Measurements from ENCODE around the gene ARHGEF7.

Gene ARHGEF7

DNA sequence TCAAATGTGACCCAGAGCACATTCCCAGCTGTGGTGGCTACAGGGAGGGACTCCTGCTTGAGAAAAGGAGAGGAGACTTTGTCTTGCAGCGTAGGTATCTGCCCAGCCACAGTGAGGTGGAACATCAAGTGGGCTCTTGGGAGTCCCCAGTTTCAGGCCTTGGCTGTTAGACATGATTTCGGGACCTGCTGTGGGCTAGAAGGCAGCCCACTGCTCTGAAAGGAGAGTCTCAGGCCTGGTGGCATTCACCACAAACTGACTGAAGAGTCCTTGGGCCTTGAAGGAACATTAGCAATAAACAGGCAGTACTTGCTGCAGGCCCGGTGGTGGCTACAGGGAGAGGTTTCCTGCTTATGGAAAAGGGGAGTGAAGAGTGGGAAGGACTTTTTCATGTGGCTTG, 143.5 kb downstream of the ARHGEF7 start:
- FAIRE-seq = no peak
- DNase-seq (ENCODE audit: insufficient read length) = no peak
- TF ChIP-seq POLR2A (IDR thresholded peaks at IDR 0.05; ENCODE audit: low read depth, low read length) (no peak), POLR2AphosphoS5 (IDR thresholded peaks at IDR 0.05; ENCODE audit: low read depth, low read length) (no peak)

DNA sequence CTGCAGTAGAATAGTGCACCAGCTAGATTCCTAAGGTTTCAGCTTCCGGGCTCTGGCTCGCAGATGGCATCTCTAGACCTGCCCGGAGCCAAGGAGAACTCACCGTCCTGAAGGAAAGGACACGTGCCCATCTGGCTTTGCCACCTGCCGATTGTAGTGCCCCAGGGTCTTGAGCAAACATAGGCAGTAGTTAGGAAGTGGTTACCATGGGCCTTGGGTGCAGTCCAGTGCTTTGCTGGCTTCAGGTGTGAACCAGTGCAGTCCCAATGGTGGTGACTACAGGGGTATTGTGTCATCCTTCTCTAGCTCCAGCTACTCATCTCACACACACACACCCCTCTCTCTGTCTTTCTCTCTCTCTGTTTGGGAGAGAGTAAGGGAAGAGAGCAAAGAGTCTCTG, 143.9 kb downstream of the ARHGEF7 start:
- DNase-seq (ENCODE audit: insufficient read length) (no peak), FAIRE-seq (no peak)
- no peak for TF ChIP-seq TAF1 (IDR thresholded peaks at IDR 0.05; ENCODE audit: borderline replicate concordance, low read depth, low read length)
- no peak for TF ChIP-seq POLR2A (IDR thresholded peaks at IDR 0.05; ENCODE audit: low read depth, low read length)
- no peak for TF ChIP-seq POLR2AphosphoS5 (IDR thresholded peaks at IDR 0.05; ENCODE audit: low read depth, low read length)

DNA sequence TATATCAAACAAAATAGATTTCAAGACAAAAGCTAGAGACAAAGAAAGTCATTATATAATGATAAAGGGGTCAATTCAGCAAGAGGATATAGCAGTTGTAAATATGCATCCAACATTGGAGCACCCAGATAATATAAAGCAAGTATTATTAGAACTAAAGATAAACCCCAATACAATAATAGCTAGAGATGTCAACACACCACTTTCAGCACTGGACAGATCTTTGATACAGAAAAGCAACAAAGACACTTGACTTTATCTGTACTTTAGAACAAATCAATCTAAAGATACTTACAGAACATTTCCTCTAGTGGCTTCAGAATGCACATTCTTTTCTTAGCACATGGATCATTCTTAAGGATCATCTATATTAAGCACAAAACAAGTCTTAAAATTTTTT, 146.2 kb downstream of the ARHGEF7 start:
- DNase-seq (ENCODE audit: insufficient read length) (no peak), FAIRE-seq (no peak)
- TF ChIP-seq TAF1 (IDR thresholded peaks at IDR 0.05; ENCODE audit: borderline replicate concordance, low read depth, low read length) (no peak), POLR2AphosphoS5 (IDR thresholded peaks at IDR 0.05; ENCODE audit: low read depth, low read length) (no peak), POLR2A (IDR thresholded peaks at IDR 0.05; ENCODE audit: low read depth, low read length) (no peak)

DNA sequence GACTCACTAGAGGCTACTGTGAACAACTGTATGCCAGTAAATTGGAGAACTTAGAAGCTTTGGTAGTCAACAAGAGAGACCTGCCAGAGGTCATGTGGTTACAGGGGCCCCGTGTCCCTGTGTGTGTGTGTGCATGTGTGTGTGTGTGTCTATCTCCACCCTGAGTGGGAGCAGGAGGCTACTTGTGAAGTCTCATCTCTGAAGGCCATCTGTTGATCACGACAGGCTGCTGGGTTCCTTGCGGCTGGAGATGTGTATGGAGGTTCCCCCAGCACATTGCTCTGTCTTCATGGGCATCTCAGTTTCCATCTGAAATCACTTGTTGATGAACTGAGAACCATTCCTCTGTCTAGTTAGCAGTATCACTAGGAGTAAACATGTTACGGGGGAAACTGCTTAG, 147.2 kb downstream of the ARHGEF7 start:
- FAIRE-seq (no peak), DNase-seq (ENCODE audit: insufficient read length) (no peak)
- no peak for TF ChIP-seq POLR2AphosphoS5 (IDR thresholded peaks at IDR 0.05; ENCODE audit: low read depth, low read length)
- TF ChIP-seq POLR2A (IDR thresholded peaks at IDR 0.05; ENCODE audit: low read depth, low read length) = no peak
- no peak for TF ChIP-seq TAF1 (IDR thresholded peaks at IDR 0.05; ENCODE audit: borderline replicate concordance, low read depth, low read length)

DNA sequence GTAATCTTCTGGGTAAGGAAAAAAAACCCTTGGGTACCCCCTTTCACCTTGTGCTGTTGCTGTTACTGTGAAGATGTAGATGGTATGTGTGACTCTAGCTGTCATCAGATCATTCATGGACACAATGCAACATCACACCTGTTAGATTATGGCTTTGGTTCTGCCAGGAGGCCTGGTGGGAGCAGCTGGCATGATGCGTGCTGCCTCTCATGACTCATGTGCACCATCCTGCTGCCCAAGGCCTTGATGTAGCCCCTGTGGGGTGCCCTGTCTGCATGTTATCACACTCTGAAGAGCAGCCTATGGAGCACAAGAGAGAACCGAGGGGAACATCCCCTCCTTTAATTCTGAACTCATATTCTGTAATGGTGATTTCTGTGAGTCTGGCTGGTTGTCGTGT, 147.6 kb downstream of the ARHGEF7 start:
- TF ChIP-seq POLR2AphosphoS5 (IDR thresholded peaks at IDR 0.05; ENCODE audit: low read depth, low read length) = no peak
- TF ChIP-seq POLR2A (IDR thresholded peaks at IDR 0.05; ENCODE audit: low read depth, low read length) = no peak
- no peak for TF ChIP-seq TAF1 (IDR thresholded peaks at IDR 0.05; ENCODE audit: borderline replicate concordance, low read depth, low read length)
- DNase-seq (ENCODE audit: insufficient read length) = no peak
- no peak for FAIRE-seq

DNA sequence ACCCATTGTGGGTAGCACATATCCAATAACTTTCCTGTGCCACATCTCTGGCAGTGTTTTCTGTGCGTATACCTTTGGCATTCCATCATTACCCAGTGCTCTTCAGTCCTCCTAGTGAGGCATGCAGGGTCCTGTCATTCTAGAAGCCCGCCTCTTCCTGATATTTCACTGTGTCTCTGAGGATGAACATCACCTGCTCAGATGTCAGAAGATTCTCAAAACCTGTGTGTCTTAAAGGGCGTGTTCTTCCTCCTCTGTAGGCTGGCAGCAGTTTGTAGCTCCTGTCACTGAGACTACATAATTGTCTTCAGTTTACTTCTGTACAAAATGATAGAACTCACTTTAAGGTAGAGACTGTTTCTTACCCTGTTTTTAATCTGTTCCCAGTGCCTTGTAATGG, 148.5 kb downstream of the ARHGEF7 start:
- TF ChIP-seq TAF1 (IDR thresholded peaks at IDR 0.05; ENCODE audit: borderline replicate concordance, low read depth, low read length) (no peak), POLR2AphosphoS5 (IDR thresholded peaks at IDR 0.05; ENCODE audit: low read depth, low read length) (no peak), POLR2A (IDR thresholded peaks at IDR 0.05; ENCODE audit: low read depth, low read length) (no peak)
- no peak for DNase-seq (ENCODE audit: insufficient read length)
- FAIRE-seq = no peak

DNA sequence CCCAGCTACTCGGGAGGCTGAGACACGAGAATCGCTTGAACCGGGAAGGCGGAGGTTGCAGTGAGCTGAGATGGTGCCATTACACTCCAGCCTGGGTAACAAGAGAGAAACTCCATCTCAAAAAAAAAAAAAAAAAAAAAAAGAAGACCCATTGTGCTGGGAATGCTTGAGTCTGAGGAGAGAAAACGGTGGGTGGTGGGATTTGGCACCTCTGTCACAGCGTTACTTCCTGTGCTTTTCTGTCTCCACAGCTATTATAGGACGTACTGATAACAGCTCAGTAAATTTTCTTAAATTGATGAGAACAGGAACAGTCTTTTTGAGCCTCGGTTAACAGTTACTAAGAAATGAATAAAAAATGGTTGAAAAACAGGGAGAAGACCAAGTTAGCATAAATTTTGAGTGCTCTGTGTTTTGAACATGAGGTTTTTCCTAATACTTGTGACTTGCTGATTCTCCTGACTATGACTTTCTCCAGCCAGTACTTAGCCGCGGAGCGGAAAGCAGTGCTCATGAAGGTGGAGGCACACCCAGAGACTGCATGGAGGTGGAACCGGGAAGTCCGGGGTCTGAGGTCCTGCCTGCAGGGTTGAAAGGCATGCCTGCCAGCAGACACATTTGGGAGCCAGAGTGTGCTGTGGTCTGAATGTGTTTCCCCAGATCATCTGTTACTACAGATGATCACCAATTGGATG, 150.0 kb downstream of the ARHGEF7 start:
- DNase-seq (ENCODE audit: insufficient read length) (no peak), FAIRE-seq (no peak)
- no peak for TF ChIP-seq TAF1 (IDR thresholded peaks at IDR 0.05; ENCODE audit: borderline replicate concordance, low read depth, low read length)
- TF ChIP-seq POLR2A (IDR thresholded peaks at IDR 0.05; ENCODE audit: low read depth, low read length) = no peak
- TF ChIP-seq POLR2AphosphoS5 (IDR thresholded peaks at IDR 0.05; ENCODE audit: low read depth, low read length) = no peak

DNA sequence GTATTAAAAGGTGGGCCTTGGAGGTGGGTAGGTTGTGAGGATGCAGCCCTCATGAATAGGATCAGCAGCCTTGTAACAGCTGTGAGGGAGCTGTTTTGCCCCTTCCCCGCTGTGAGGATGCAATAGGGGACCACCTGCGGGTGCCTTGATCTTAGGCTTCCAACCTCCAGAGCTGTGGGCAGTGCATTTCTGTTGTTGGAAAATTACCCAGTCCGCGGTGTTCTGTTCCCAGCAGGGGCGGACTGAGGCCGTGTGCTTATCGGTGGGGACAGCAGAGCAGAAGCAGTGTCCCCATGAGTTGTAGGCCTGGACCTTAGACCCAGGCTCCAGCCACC, 150.6 kb downstream of the ARHGEF7 start:
- DNase-seq (ENCODE audit: insufficient read length) (no peak), FAIRE-seq (no peak)
- TF ChIP-seq TAF1 (IDR thresholded peaks at IDR 0.05; ENCODE audit: borderline replicate concordance, low read depth, low read length) (no peak), POLR2A (IDR thresholded peaks at IDR 0.05; ENCODE audit: low read depth, low read length) (no peak), POLR2AphosphoS5 (IDR thresholded peaks at IDR 0.05; ENCODE audit: low read depth, low read length) (no peak)

DNA sequence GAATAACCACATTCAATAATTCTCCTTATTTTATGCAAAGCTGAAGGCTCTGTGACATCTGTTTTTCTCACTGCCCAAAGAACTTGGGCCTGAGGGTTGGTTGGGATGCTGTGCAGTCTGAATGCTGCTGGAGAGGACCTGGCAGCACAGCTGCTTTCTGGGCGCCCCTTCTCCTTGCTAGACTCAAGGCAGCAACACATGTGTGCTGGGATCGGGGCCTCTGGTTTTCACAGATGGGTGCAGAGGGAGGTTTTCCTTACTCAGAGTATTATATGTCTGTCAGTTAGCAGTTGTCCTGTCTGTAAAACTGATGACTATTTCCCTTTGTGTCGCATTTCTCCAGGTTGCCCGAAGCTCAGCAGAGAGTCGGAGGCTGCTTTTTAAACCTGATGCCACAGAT, 152.1 kb downstream of the ARHGEF7 start:
- no peak for FAIRE-seq
- no peak for TF ChIP-seq POLR2A (IDR thresholded peaks at IDR 0.05; ENCODE audit: low read depth, low read length)
- no peak for TF ChIP-seq TAF1 (IDR thresholded peaks at IDR 0.05; ENCODE audit: borderline replicate concordance, low read depth, low read length)
- no peak for TF ChIP-seq POLR2AphosphoS5 (IDR thresholded peaks at IDR 0.05; ENCODE audit: low read depth, low read length)
- no peak for DNase-seq (ENCODE audit: insufficient read length)

DNA sequence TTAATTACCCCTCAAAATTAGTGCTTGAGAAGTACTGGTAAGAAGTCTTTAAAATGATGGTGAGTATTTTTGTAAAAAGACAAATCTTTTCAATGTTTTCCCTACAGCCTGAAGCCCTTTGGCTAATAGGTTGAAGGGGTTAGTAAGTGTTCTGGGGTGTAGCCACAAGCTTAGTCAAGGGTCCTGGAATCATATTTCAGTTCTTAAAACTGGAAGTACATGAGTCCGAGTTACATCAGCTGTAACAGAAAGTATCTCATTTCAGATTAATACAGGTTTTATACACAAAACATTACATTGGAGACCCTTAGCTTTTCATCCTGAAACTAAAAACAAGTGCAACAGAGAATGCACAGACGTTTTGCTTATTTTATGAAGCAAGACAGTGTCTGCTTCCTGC, 152.7 kb downstream of the ARHGEF7 start:
- FAIRE-seq = no peak

DNA sequence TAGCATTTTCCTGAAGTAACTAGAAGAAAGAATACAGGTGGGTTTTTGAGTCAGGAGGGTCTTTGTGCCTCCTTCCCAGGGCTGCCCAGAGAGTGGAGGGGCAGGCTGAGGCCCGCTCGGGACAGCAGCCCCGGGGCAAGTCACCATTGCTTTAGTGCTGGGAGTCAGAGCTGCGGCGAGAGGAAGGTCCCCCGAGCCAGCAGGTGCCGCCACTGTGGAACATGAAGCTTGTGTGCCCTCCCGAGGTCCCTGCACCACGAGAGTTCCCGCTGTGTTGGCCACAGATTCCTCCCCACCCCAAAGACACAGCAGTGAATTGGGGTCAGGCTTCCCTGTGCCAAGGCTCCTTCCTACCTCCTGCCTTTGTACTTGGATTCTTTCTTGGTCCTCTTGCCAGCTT, 154.4 kb downstream of the ARHGEF7 start:
- TF ChIP-seq POLR2A (IDR thresholded peaks at IDR 0.05; ENCODE audit: low read depth, low read length) = no peak
- no peak for TF ChIP-seq TAF1 (IDR thresholded peaks at IDR 0.05; ENCODE audit: borderline replicate concordance, low read depth, low read length)
- TF ChIP-seq POLR2AphosphoS5 (IDR thresholded peaks at IDR 0.05; ENCODE audit: low read depth, low read length) = no peak
- FAIRE-seq = no peak
- no peak for DNase-seq (ENCODE audit: insufficient read length)

More for the DNA sequence above, 152.7 kb downstream of the ARHGEF7 start:
- TF ChIP-seq POLR2AphosphoS5 (IDR thresholded peaks at IDR 0.05; ENCODE audit: low read depth, low read length) = no peak
- no peak for TF ChIP-seq POLR2A (IDR thresholded peaks at IDR 0.05; ENCODE audit: low read depth, low read length)
- TF ChIP-seq TAF1 (IDR thresholded peaks at IDR 0.05; ENCODE audit: borderline replicate concordance, low read depth, low read length) = no peak
- DNase-seq (ENCODE audit: insufficient read length) = no peak

DNA sequence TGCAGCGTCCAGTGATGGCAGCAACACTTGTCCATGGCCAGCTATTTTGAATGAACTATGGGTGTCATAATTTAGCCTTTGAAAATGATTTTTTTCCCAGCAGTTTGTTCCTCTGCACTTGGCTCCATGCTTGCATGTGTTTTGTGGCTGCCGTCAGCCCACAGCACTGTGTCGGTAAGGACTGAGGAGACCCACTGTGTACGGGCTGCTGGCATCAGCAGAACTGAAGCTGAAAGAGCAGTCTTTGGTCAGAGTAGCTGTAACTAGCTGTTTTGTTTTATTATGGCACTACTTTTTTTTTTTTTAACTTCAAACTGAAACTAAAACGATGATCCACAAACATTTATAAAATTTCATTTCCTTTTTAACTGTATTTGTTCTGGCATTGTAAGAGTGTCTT, 155.0 kb downstream of the ARHGEF7 start:
- FAIRE-seq (no peak), DNase-seq (ENCODE audit: insufficient read length) (no peak)
- TF ChIP-seq TAF1 (IDR thresholded peaks at IDR 0.05; ENCODE audit: borderline replicate concordance, low read depth, low read length) = no peak
